NCI-H1436 treated with DMSO at 0.1 percent for 48 hours (cell line): ENCODE data around the gene CHST11.
"Not testable (repeated sequence)": the region's sequence is repeated elsewhere in the genome, so short reads cannot be mapped to it uniquely, and the experiment has no call there.

Experiments used
- DNase-seq: peaks from one replicate; lab custom pipeline; 2025; lab: John Stamatoyannopoulos, UW

CHST11 gene

GRCh38 chr12:104741497-104742367 is 285.0 kb downstream of the CHST11 start:
- no peak for DNase-seq

DNA sequence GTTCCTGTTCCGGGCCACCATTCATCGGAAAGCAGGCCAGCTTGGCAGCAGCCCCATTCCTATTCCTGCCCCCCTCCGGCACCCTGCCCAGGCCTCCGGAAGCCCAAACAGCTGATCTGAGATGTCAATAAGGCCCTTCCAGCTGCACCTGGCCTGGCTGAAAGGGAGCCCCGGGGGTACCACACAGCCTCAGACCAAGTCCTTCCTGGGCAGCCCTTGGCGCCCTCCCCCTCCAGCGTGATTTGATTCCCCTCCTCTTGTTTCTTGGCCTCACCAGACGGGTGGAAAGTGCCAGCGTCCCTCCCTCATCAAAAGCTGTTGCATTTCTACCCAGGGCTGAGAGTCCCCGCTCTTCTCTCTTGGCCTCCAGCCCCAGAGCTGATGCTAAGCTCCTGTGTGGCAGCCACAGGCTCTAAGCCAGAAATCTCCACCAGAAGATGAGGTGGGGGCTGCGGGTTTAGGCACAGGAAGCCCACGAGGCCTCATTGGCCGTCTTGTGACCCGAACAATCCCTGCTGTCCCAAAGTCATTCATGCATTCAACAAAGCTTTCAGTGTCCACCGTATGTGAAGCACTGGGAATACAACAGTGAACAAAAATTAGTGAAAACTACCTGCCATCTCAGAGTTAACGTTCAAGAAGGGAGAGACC is 285.9 kb downstream of the CHST11 start:
- DNase-seq, result no peak

GRCh38 chr12:104743202-104743580 is 286.4 kb downstream of the CHST11 start:
- DNase-seq, result no peak

DNA sequence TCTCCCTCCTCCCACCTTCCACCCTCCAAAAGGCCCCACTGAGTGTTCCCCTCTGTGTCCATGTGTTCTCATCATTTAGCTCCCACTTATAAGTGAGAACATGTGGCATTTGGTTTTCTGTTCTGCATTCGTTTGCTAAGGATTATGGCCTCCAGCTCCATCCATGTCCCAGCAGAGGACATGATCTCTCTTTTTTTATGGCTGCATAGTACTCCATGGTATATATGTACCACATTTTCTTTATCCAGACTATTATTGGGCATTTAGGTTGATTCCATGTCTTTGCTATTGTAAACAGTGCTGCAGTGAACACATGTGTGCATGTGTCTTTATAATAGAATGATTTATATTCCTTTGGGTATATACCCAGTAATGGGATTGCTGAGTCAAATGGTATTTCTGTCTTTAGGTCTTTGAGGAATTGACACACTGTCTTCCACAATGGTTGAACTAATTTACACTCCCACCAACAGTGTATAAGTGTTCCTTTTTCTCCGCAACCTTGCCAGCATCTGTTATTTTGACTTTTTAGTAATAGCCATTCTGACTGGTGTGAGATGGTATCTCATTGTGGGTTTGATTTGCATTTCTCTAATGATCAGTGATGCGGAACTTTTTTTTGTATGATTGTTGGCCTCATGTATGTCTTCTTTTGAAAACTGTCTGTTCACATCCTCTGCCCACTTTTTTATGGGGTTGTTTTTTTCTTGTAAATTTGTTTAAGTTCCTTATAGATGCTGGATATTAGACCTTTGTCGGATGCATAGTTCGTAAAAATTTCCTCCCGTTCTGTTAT is 287.2 kb downstream of the CHST11 start:
- not testable (repeated sequence) for DNase-seq

DNA sequence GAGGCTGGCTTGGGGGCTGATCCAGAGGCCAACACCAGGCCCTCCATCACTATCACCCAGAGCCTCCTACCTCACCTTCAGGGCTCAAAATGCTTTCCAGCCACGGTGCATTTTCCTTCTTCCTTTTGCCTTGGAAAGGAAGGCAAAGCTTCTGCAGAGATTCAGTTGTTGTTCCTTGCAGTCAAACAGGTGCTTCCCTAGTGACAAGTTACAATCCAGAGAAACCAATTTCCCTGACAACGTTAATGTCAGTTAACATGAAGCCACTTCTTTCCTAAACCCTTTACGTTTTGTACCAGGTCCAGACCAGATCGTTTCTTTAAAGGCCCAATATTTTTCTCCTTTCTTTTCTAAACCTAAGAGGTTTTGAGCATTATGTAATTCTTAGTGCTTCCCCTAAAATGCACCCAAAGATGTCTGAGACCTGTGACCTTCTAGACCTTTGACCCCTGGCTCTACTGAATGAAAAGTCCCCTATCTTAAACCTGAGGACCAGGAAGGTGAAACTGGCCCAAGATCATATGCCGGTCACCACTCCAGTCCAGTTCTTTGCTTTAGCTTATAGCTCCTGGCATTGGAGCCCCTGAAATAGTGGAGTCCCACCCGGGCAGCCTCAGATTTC is 289.8 kb downstream of the CHST11 start:
- no peak for DNase-seq

GRCh38 chr12:104747330-104747729 is 290.6 kb downstream of the CHST11 start:
- no peak for DNase-seq

GRCh38 chr12:104747955-104748354 is 291.2 kb downstream of the CHST11 start:
- DNase-seq, result no peak

DNA sequence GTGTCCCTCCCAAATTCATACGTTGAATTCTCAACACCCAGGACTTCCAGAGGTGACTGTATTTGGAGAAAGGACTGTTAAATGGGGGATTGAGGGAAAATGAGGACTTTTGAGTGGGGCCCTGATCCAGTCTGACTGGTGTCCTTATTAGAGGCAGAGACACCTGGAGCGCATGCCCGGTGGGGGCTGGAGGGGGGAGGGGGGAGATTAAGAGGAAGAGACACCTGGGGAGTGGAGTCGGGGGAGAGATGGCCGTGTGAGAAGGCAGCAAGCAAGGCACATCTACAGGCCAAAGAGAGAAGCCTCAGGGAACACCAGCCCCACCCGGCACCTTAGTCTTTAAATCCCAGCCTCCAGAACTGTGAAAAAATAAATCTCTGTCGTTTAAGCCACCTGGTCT is 291.6 kb downstream of the CHST11 start:
- DNase-seq, result no peak

GRCh38 chr12:104748790-104749189 is 292.0 kb downstream of the CHST11 start:
- DNase-seq, result no peak

GRCh38 chr12:104749545-104749944 is 292.8 kb downstream of the CHST11 start:
- DNase-seq, result no peak

- DNase-seq, result no peak
Observed at GRCh38 chr12:104750061-104750460, 293.3 kb downstream of the CHST11 start.

DNA sequence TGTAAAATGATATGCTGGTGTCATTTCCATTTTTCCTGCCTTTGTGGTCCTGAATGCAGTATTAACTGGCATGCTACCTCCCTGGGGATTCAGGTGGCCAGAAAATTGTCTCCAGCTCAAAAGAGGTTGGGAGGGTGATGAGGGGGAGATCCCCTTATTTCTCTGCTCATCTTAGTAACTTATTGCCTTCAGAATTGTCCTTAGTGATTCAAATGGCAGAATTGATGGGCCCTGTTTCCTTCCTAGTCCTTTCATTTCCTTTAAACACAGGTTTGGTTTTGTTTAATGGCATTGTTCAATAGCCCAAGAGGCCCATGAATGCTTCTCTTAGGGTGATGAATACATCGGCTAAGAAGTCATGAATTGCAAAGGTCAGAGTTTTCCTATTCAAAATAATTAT is 294.4 kb downstream of the CHST11 start:
- DNase-seq, result no peak

GRCh38 chr12:104751594-104751993 is 294.8 kb downstream of the CHST11 start:
- DNase-seq, result no peak

DNA sequence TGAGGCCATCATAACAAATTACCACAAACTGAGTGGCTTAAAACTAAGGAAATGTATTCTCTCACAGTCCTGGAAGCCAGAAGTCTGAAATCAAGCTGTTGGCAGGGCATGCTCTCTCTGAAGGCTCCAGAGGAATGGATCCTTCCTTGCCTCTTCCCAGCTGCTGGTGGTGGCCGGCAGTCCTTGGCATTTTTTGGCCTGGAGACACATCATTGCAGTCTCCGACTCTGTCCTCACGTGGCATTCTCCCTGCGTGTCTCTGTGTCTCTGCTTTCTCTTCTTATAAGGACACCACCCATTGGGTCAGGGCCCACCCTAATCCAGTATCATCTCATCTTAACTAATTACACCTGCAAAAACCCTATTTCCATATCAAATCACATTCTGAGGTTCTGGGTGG is 295.3 kb downstream of the CHST11 start:
- no peak for DNase-seq

DNA sequence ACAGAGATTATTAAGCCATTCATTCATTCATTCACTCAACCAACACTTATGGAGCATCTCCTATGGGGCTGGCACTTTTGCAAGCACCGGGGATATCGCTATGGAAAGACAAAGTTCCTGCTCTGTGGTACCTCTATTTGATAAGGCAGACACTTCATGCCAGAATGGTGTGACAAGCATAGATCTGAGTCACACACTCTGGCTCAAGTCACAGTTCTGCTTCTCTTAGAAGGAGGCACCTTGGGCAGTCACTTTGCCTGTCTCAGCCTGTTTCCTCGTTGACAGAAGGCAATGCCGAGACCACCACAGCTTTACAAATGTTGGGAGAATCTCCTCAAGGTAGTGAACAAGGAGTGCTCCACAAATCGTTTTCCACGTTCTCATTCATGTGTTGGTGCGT is 296.1 kb downstream of the CHST11 start:
- DNase-seq, result no peak

DNA sequence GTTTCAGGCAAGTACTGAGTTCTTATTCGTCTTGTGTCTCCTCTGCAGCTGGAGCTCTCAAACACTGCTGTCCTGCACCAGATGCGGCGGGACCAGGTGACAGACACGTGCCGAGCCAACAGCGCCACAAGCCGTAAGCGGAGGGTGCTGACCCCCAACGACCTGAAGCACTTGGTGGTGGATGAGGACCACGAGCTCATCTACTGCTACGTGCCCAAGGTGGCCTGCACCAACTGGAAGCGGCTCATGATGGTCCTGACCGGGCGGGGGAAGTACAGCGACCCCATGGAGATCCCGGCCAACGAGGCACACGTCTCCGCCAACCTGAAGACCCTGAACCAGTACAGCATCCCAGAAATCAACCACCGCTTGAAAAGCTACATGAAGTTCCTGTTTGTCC is 300.2 kb downstream of the CHST11 start:
- DNase-seq, result no peak

DNA sequence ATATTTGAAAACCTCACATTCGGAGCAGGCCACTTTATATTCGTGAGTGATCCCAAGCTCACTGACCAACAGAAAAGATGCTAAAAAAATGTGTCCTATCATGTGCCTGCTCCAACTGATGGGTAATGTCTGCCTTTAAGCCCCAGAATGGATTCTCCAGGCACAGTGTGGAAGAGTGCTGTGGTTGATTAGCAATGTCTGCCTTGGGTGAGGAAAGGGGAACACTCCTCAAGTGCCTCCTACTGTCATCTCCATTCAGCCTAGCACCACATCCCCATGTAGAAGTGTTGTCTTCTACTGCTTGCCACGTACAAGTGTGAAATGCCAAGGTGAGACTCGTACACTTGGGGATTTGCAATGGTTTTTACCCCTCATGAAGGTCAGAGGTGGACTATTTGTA is 302.0 kb downstream of the CHST11 start:
- DNase-seq, result no peak

DNA sequence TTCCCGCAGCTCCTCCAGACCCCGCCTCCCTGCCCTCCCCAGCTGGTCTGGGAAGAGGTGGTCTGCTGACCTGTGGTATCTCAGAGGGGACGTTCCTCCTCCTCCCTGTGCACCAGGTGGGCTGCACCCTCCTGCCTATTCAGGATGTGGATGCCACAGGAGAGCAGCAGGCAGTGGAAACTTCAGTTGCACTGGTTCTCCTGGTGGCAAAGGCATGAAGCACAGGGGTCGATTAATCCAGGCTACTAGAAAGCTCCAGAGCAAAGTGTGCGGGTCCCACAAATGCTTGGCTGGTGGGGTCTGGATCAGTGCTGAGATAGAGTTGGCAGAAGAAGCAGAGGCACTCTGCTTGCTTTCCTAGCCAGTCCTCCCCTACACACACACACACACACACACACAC is 304.3 kb downstream of the CHST11 start:
- DNase-seq, result no peak

- no peak for DNase-seq
Observed at GRCh38 chr12:104761611-104762010, 304.9 kb downstream of the CHST11 start.

GRCh38 chr12:104763168-104763805 is 306.5 kb downstream of the CHST11 start:
- DNase-seq, result no peak

DNA sequence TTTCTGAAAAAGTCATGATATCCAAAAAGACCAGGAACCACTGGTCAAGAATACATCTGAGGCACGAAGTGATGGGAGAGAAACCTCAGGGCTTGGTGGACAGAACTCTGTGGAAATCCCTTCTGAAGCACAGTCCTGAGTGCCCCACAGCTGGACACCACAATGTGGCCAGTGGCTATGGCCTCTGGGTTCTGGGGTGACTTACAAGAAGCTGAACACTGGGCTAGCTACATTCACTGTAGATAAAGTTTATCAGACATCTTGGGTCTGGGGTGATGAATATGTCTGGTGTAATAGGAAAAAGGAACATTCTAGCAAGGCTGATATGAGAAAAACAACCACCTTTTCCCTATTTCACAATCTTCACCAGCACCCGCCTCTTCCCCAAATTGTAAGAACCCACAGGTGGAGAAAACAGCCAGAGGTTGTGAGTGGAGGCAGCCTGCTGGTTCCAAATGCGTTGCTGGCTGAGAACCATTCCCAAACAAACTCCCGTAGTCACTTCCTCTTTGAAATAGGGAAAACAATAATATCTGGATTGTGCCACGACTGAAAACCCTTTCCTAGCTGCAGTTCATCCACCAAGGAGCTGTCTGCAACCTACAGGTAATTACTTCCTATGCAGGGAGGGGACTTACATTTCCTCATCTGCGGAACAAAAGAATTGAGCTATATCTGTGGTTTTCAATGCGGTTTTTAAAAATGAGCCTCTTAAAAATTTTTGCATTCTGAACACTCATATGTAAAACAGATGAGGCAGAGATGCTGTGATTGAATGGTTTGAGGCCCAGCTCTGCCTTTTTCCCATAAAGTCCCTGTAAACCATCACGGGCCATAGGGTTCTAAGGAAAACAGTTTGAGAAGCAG is 307.7 kb downstream of the CHST11 start:
- DNase-seq, result no peak
